HCT116 (cell line): ENCODE results near the gene ITLN1. TPM values are rescaled to one million over a fixed set of nuclear protein-coding genes. Genes with fewer than 3 reads are reported as not detected.

Experiments used
- ATAC-seq: fragments of 200-7000 bp; cut with Tn5 transposase; 2 replicates; pipeline ENCODE4 v1.9.1; 2020; ENCODE audit warnings: mild to moderate bottlenecking, moderate library complexity
- BruUV-seq: library from RNA; stranded (reverse); fragments of 400-500 nt; replicated peaks from 2 replicates; lab custom pipeline; 2021; lab: Mats Ljungman, UMichigan
- CTCF ChIA-PET: fragments of 300-600 bp; sonication (Branson Sonifier 250); formaldehyde crosslinking; loops from one replicate; lab custom pipeline; 2021; ENCODE audit warnings: antibody characterized with exemption; lab: Charles Lee
- POLR2A ChIA-PET: fragments of 300-600, 350-600 bp; sonication (Branson Sonifier 250); formaldehyde crosslinking; loops from one replicate; lab custom pipeline; 2021; ENCODE audit warnings: antibody characterized with exemption; lab: Charles Lee
- RAD21 ChIA-PET, 2 experiments: fragments of 300-600 bp; sonication (Branson Sonifier 250); formaldehyde crosslinking; loops; one replicate each; lab custom pipeline; 2023; ENCODE audit warnings: low total read pairs in 2 of 2; ENCODE audit not compliant: uncharacterized antibody in 2 of 2, unreplicated experiment in 2 of 2, low non-redundant PET in 1 of 2; lab: Charles Lee
- DNase-seq: peaks from one replicate; pipeline ENCODE4 v3.0.0-alpha.2; 2010; ENCODE audit warnings: low read depth, low spot score
- H2AFZ ChIP-seq: fragments of 200-600 bp; shearing (Covaris generic), sonication (generic); 2 replicates; pipeline ENCODE4 v1.6.1; 2017; ENCODE audit warnings: low read depth, mixed run types, mixed read lengths, antibody characterized with exemption, low read length; ENCODE audit not compliant: poor library complexity, severe bottlenecking
- H3K27ac ChIP-seq: 2 replicates; pipeline ENCODE4 v1.5.1; 2012; ENCODE audit warnings: low read depth, low read length
- H3K27me3 ChIP-seq: fragments of 200-600 bp; sonication (generic); 2 replicates; pipeline ENCODE4 v1.6.1; 2016; ENCODE audit warnings: mixed run types, low read length, mixed read lengths; ENCODE audit not compliant: insufficient read depth
- H3K36me3 ChIP-seq, 2 experiments: fragments of 200-500 bp in 1 of 2; fragments of 200-600 bp in 1 of 2; sonication (Bioruptor generic) in 1 of 2; sonication (generic) in 1 of 2; 2 replicates each; pipeline versions ENCODE4 v1.5.1 to v1.6.1; 2014 to 2016; ENCODE audit warnings: low read length in 2 of 2, inconsistent platforms in 1 of 2, mixed read lengths in 1 of 2, mixed run types in 1 of 2; ENCODE audit not compliant: insufficient read depth in 2 of 2, control insufficient read depth in 1 of 2
- H3K4me1 ChIP-seq, 2 experiments: fragments of 200-600 bp in 1 of 2; sonication (generic) in 1 of 2; 2 replicates each; pipeline versions ENCODE4 v1.5.1 to v1.6.1; 2012 to 2017; ENCODE audit warnings: low read length in 2 of 2, inconsistent platforms in 1 of 2, mild to moderate bottlenecking in 1 of 2, mixed read lengths in 1 of 2, mixed run types in 1 of 2, moderate library complexity in 1 of 2; ENCODE audit not compliant: insufficient read depth in 2 of 2, control insufficient read depth in 1 of 2
- H3K4me2 ChIP-seq: fragments of 200-600 bp; sonication (generic); 2 replicates; pipeline ENCODE4 v1.6.1; 2017; ENCODE audit warnings: mixed run types, low read length, mixed read lengths
- H3K4me3 ChIP-seq, 2 experiments: fragments of 200-600 bp in 1 of 2; sonication (generic) in 1 of 2; replicated peaks in 1 of 2; 2 replicates each; pipeline ENCODE4 v1.5.1; 2011 to 2016; ENCODE audit warnings: low read length in 2 of 2, control low read depth in 1 of 2, low read depth in 1 of 2, mild to moderate bottlenecking in 1 of 2, mixed read lengths in 1 of 2, mixed run types in 1 of 2
- H3K79me2 ChIP-seq: fragments of 200-600 bp; sonication (generic); 2 replicates; pipeline ENCODE4 v1.6.1; 2017; ENCODE audit warnings: mild to moderate bottlenecking, mixed run types, low read length, moderate library complexity, mixed read lengths; ENCODE audit not compliant: insufficient read depth
- H3K9ac ChIP-seq: fragments of 200-600 bp; sonication (generic); 2 replicates; pipeline ENCODE4 v1.6.1; 2016; ENCODE audit warnings: low read length, mixed read lengths
- H3K9me2 ChIP-seq: fragments of 200-600 bp; sonication (generic), shearing (Covaris generic); 2 replicates; pipeline ENCODE4 v1.6.1; 2017; ENCODE audit warnings: mixed run types, mild to moderate bottlenecking, moderate library complexity; ENCODE audit not compliant: insufficient read depth
- H3K9me3 ChIP-seq, 2 experiments: fragments of 200-500 bp in 1 of 2; fragments of 200-600 bp in 1 of 2; sonication (Bioruptor generic) in 1 of 2; sonication (generic) in 1 of 2; 2 replicates each; pipeline ENCODE4 v1.6.1; 2014 to 2017; ENCODE audit warnings: low read length in 2 of 2, mixed read lengths in 2 of 2, inconsistent platforms in 1 of 2, low read depth in 1 of 2, mild to moderate bottlenecking in 1 of 2, mixed run types in 1 of 2, moderate library complexity in 1 of 2; ENCODE audit not compliant: control insufficient read depth in 1 of 2, insufficient read depth in 1 of 2
- H4K20me1 ChIP-seq: fragments of 200-600 bp; sonication (generic), shearing (Covaris generic); 2 replicates; pipeline ENCODE4 v1.6.1; 2017; ENCODE audit warnings: mixed run types, mild to moderate bottlenecking, moderate library complexity; ENCODE audit not compliant: insufficient read depth
- EGR1 ChIP-seq: IDR thresholded peaks from 2 replicates; pipeline ENCODE4 v1.6.1; 2012; ENCODE audit warnings: low read depth
- EZH2 ChIP-seq: fragments of 200-600 bp; sonication (generic); IDR thresholded peaks from 2 replicates; pipeline ENCODE4 v1.6.1; 2017; ENCODE audit warnings: antibody characterized with exemption, mixed run types
- EZH2phosphoT487 ChIP-seq: fragments of 200-600 bp; IDR thresholded peaks from 2 replicates; pipeline ENCODE4 v1.6.1; 2018; ENCODE audit warnings: antibody characterized with exemption, borderline replicate concordance
- JUND ChIP-seq: IDR thresholded peaks from 2 replicates; pipeline ENCODE4 v1.6.1; 2012
- SP1 ChIP-seq: IDR thresholded peaks from 2 replicates; pipeline ENCODE4 v1.6.1; 2012; ENCODE audit warnings: low read depth
- SRF ChIP-seq: IDR thresholded peaks from 2 replicates; pipeline ENCODE4 v1.6.1; 2012; ENCODE audit warnings: low read depth
- intact Hi-C: fragments of 100-400 bp; cut with micrococcal nuclease; formaldehyde crosslinking; loops from 2 replicates; pipeline ENCODE4 v1.10.0; 2022
- total RNA-seq: library from RNA; stranded (reverse); gene quantifications from one replicate; pipeline ENCODE4 v1.2.1, GENCODE V29; 2021; ENCODE audit not compliant: unreplicated experiment
- TF ChIP-seq, protein P1 (sequence below): IDR thresholded peaks from 2 replicates; pipeline ENCODE4 v1.6.1; 2011; ENCODE audit warnings: mild to moderate bottlenecking, low read length, moderate library complexity; ENCODE audit not compliant: insufficient replicate concordance; ENCODE audit errors: extremely low read depth
- TF ChIP-seq, protein P2 (sequence below), 3 experiments: fragments of 200-600 bp in 1 of 3; sonication (generic) in 1 of 3; IDR thresholded peaks in 2 of 3; conservative IDR thresholded peaks in 1 of 3; 2 replicates each; pipeline ENCODE4 v1.5.1; 2012 to 2017; ENCODE audit warnings: low read depth in 2 of 3, low read length in 2 of 3, antibody characterized with exemption in 1 of 3, borderline replicate concordance in 1 of 3, control low read depth in 1 of 3, mild to moderate bottlenecking in 1 of 3, mixed read lengths in 1 of 3, mixed run types in 1 of 3, moderate library complexity in 1 of 3; ENCODE audit not compliant: insufficient read depth in 1 of 3
- TF ChIP-seq, protein P3 (sequence below): IDR thresholded peaks from 2 replicates; pipeline ENCODE4 v1.6.1; 2012

The ITLN1 gene
- total RNA-seq, 1 experiment from 2014 or later: not detected

DNA sequence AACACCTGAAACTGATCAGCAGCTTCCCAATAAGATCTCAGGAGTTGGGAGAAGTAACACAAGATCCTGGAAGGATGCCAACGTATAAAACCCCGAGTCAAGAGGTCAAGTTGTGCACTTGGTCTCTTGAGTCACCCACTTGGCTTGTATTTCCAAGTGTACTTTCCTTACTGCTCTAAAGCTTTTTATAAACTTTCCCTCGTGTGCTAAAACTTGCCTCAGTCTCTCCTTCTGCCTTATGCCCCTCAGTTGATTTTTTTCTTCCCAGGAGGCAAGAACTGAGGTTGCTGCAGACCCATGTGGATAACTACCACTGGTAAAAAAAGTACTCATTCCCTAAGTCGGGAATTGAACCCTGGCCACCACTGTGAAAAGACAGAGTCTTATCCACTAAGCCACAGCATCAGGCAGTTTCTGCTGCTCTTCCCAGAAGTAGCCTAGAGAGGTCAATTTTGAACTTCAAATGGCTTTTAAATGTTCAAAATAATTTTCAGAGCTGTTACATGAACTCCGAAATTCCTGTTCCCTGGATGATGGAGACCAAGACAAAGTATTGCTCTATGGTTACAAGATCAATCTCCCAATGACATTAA is 40.8 kb upstream of the ITLN1 start:
- RAD21 ChIA-PET: no interaction called here
- intact Hi-C loops: no loop called here

DNA sequence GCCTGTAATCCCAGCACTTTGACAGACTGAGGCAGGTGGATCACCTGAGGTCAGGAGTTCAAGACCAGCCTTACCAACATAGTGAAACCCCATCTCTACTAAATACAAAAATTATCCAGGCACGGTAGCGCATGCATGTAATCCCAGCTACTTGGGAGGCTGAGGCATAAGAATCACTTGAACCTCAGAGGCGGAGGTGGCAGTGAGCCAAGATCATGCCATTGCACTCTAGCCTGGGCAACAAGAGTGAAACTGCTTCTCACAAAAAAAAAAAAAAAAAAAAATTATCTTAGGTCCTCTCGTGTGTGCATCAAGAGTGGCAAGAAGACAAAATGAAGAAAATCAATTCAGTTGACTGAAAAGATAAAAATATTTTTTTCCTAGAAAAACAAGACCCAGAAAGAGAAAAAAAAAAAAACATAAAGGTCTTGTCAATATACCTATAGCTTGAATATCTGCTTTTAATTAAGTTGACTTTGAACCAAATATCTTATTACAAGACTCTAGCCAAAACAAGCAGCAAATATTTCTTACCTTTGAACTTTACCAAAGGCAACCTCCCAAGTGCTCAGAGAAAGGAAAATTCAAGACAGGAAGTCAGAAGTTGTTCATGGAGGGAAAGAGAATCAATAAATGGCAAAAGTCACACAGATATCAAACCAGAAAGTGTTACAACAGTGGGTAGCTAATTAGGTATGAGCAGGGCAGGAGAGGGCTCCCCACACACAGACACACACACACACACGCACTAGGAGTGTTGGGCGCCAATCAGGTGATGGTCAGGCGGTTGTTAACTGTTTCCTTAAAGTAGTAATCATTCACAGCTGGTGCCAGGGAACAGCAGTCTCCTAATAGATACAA is 40.0 kb upstream of the ITLN1 start:
- Histone ChIP-seq H3K9ac (no peak overlapping the region), H3K36me3 (no peaks in the 10 kb centered on the region), H3K9me2 (no peaks in the 10 kb centered on the region), H4K20me1 (no peaks in the 10 kb centered on the region), H3K79me2 (no peaks in the 10 kb centered on the region), H3K27me3 (no peaks in the 10 kb centered on the region), H2AFZ (no peak overlapping the region), H3K4me2 (no peak overlapping the region), H3K4me3 (no peak overlapping the region), H3K4me1 (no peaks in the 10 kb centered on the region), H3K9me3 (no peaks in the 10 kb centered on the region), H3K27ac (no peak overlapping the region)
- DNase-seq (no peak), ATAC-seq (no peak)
- POLR2A ChIA-PET: no interaction called here
- RAD21 ChIA-PET: no interaction called here
- CTCF ChIA-PET: no interaction called here
- no TSS peak for BruUV-seq
- intact Hi-C loops: no loop called here
- TF ChIP-seq, protein P1, sequence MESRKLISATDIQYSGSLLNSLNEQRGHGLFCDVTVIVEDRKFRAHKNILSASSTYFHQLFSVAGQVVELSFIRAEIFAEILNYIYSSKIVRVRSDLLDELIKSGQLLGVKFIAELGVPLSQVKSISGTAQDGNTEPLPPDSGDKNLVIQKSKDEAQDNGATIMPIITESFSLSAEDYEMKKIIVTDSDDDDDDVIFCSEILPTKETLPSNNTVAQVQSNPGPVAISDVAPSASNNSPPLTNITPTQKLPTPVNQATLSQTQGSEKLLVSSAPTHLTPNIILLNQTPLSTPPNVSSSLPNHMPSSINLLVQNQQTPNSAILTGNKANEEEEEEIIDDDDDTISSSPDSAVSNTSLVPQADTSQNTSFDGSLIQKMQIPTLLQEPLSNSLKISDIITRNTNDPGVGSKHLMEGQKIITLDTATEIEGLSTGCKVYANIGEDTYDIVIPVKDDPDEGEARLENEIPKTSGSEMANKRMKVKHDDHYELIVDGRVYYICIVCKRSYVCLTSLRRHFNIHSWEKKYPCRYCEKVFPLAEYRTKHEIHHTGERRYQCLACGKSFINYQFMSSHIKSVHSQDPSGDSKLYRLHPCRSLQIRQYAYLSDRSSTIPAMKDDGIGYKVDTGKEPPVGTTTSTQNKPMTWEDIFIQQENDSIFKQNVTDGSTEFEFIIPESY: no peak
- TF ChIP-seq EZH2 (no peak), SRF (no peak), EGR1 (no peak), JUND (no peak), SP1 (no peak), EZH2phosphoT487 (no peak)
- TF ChIP-seq, protein P2, sequence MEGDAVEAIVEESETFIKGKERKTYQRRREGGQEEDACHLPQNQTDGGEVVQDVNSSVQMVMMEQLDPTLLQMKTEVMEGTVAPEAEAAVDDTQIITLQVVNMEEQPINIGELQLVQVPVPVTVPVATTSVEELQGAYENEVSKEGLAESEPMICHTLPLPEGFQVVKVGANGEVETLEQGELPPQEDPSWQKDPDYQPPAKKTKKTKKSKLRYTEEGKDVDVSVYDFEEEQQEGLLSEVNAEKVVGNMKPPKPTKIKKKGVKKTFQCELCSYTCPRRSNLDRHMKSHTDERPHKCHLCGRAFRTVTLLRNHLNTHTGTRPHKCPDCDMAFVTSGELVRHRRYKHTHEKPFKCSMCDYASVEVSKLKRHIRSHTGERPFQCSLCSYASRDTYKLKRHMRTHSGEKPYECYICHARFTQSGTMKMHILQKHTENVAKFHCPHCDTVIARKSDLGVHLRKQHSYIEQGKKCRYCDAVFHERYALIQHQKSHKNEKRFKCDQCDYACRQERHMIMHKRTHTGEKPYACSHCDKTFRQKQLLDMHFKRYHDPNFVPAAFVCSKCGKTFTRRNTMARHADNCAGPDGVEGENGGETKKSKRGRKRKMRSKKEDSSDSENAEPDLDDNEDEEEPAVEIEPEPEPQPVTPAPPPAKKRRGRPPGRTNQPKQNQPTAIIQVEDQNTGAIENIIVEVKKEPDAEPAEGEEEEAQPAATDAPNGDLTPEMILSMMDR (IDR thresholded peaks at IDR 0.05 in 2 of 3, conservative IDR thresholded peaks at IDR 0.05 in 1 of 3; ENCODE audit: borderline replicate concordance in 1 of 3, insufficient read depth in 1 of 3, low read depth in 2 of 3, low read length in 2 of 3): no peak
- TF ChIP-seq, protein P3, sequence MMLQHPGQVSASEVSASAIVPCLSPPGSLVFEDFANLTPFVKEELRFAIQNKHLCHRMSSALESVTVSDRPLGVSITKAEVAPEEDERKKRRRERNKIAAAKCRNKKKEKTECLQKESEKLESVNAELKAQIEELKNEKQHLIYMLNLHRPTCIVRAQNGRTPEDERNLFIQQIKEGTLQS: no peak

More for the DNA sequence above, 40.8 kb upstream of the ITLN1 start:
- no peak overlapping the region for H3K4me2 ChIP-seq
- H3K9me3 ChIP-seq: no peaks in the 10 kb centered on the region
- no peak overlapping the region for H3K4me3 ChIP-seq
- POLR2A ChIA-PET: no interaction called here
- no peaks in the 10 kb centered on the region for H3K36me3 ChIP-seq
- BruUV-seq: no TSS peak
- H3K4me1 ChIP-seq: no peaks in the 10 kb centered on the region
- H3K27ac ChIP-seq: no peak overlapping the region
- CTCF ChIA-PET: no interaction called here
- H4K20me1 ChIP-seq: no peaks in the 10 kb centered on the region
- H3K9ac ChIP-seq: no peak overlapping the region
- no peak for ATAC-seq
- no peaks in the 10 kb centered on the region for H3K9me2 ChIP-seq
- TF ChIP-seq SRF: no peak
- no peak for TF ChIP-seq EZH2
- TF ChIP-seq, protein P3: peak; percentile 50; the same call in 1 of the 2 replicates
- TF ChIP-seq, all 23 proteins: peak for 1
- Histone ChIP-seq H2AFZ (no peak overlapping the region), H3K79me2 (no peaks in the 10 kb centered on the region), H3K27me3 (no peaks in the 10 kb centered on the region)
- DNase-seq: no peak
